SK-N-SH (cell line): Measurements from ENCODE around the gene PDE4D. TPM values are rescaled to one million over a fixed set of nuclear protein-coding genes. Genes with fewer than 3 reads are reported as not detected.

Experiments
- CTCF ChIA-PET: fragments of 300-600, 350-600 bp; formaldehyde crosslinking; extraction: SDS; loops from one replicate; lab custom pipeline; 2021; lab: Yijun Ruan, JAX
- POLR2A ChIA-PET: fragments of 350-600 bp; sonication (Branson Sonifier 250); formaldehyde crosslinking; extraction: SDS; loops from one replicate; lab custom pipeline; 2020; ENCODE audit warnings: antibody characterized with exemption, inconsistent platforms; lab: Yijun Ruan, JAX
- DNase-seq: peaks from one replicate; pipeline ENCODE4 v3.0.0; 2012
- H2AFZ ChIP-seq: fragments of 200-600 bp; sonication (generic); 2 replicates; pipeline ENCODE4 v1.8.1; 2016; ENCODE audit warnings: antibody characterized with exemption, mild to moderate bottlenecking, low read depth
- H3F3A ChIP-seq: fragments of 200-600 bp; sonication (generic); replicated peaks from 2 replicates; pipeline ENCODE3; 2016; ENCODE audit warnings: antibody characterized with exemption, mild to moderate bottlenecking; ENCODE audit not compliant: insufficient read depth
- H3K27ac ChIP-seq, 2 experiments: fragments of 200-500 bp in 1 of 2; fragments of 200-600 bp in 1 of 2; sonication (Bioruptor generic) in 1 of 2; sonication (generic), shearing (Covaris generic) in 1 of 2; 2 replicates each; pipeline versions ENCODE4 v1.5.1 to v1.6.1; 2014 to 2016; ENCODE audit warnings: low read depth in 2 of 2, inconsistent platforms in 1 of 2, low read length in 1 of 2, mild to moderate bottlenecking in 1 of 2, mixed read lengths in 1 of 2
- H3K27me3 ChIP-seq: fragments of 200-600 bp; sonication (generic), shearing (Covaris generic); 2 replicates; pipeline ENCODE4 v1.6.1; 2016; ENCODE audit warnings: mixed run types; ENCODE audit not compliant: insufficient read depth
- H3K36me3 ChIP-seq, 2 experiments: fragments of 200-500 bp in 1 of 2; fragments of 200-600 bp in 1 of 2; sonication (Bioruptor generic) in 1 of 2; sonication (generic) in 1 of 2; replicated peaks in 1 of 2; 2 replicates each; pipeline versions ENCODE3 to v1.5.1; 2014 to 2016; ENCODE audit warnings: low read length in 1 of 2, mild to moderate bottlenecking in 1 of 2; ENCODE audit not compliant: insufficient read depth in 2 of 2, control insufficient read depth in 1 of 2
- H3K4me1 ChIP-seq, 2 experiments: fragments of 200-500 bp in 1 of 2; fragments of 200-600 bp in 1 of 2; sonication (Bioruptor generic) in 1 of 2; sonication (generic), shearing (Covaris generic) in 1 of 2; 2 replicates each; pipeline versions ENCODE4 v1.5.1 to v1.6.1; 2014 to 2016; ENCODE audit warnings: low read depth in 1 of 2, low read length in 1 of 2, mixed run types in 1 of 2; ENCODE audit not compliant: insufficient read depth in 2 of 2, control insufficient read depth in 1 of 2
- H3K4me2 ChIP-seq: fragments of 200-600 bp; sonication (generic), shearing (Covaris generic); 2 replicates; pipeline ENCODE4 v1.6.1; 2017; ENCODE audit warnings: mixed run types
- H3K4me3 ChIP-seq, 2 experiments: fragments of 200-500 bp in 1 of 2; fragments of 200-600 bp in 1 of 2; sonication (Bioruptor generic) in 1 of 2; sonication (generic), shearing (Covaris generic) in 1 of 2; 2 replicates each; pipeline versions ENCODE4 v1.5.1 to v1.8.1; 2014 to 2016; ENCODE audit warnings: low read depth in 2 of 2, inconsistent platforms in 1 of 2, low read length in 1 of 2, mild to moderate bottlenecking in 1 of 2, mixed read lengths in 1 of 2, moderate library complexity in 1 of 2
- H3K79me2 ChIP-seq: fragments of 200-600 bp; sonication (generic); 2 replicates; pipeline ENCODE4 v1.8.1; 2017; ENCODE audit warnings: mild to moderate bottlenecking; ENCODE audit not compliant: insufficient read depth
- H3K9ac ChIP-seq: fragments of 200-600 bp; sonication (generic); 2 replicates; pipeline ENCODE4 v1.6.1; 2017; ENCODE audit warnings: mixed run types
- H3K9me2 ChIP-seq: fragments of 200-600 bp; sonication (generic); 2 replicates; pipeline ENCODE4 v1.6.1; 2017; ENCODE audit warnings: mixed run types
- H3K9me3 ChIP-seq: fragments of 200-600 bp; sonication (generic); 2 replicates; pipeline ENCODE4 v1.6.1; 2017; ENCODE audit warnings: mixed run types, mild to moderate bottlenecking, moderate library complexity
- H4K20me1 ChIP-seq: fragments of 200-600 bp; sonication (generic); 2 replicates; pipeline ENCODE4 v1.6.1; 2017; ENCODE audit warnings: mild to moderate bottlenecking, mixed run types; ENCODE audit not compliant: insufficient read depth
- ELF1 ChIP-seq: IDR thresholded peaks from 2 replicates; pipeline ENCODE4 v1.4.0; 2012
- EZH2phosphoT487 ChIP-seq: fragments of 200-600 bp; sonication (generic); IDR thresholded peaks from 2 replicates; pipeline ENCODE4 v1.6.1; 2017; ENCODE audit warnings: low read depth, mixed run types, mild to moderate bottlenecking, antibody characterized with exemption, moderate library complexity, borderline replicate concordance
- FOSL2 ChIP-seq: IDR thresholded peaks from 2 replicates; pipeline ENCODE4 v1.4.0; 2012; ENCODE audit warnings: low read depth, mild to moderate bottlenecking, moderate library complexity, borderline replicate concordance
- FOXJ3 ChIP-seq: sonication (generic); formaldehyde crosslinking; IDR thresholded peaks from 2 replicates; pipeline ENCODE4 v1.5.1; 2020; ENCODE audit warnings: mild to moderate bottlenecking, missing genetic modification reagents
- FOXM1 ChIP-seq: IDR thresholded peaks from 2 replicates; pipeline ENCODE4 v1.4.0; 2012; ENCODE audit warnings: low read depth, mild to moderate bottlenecking
- GABPA ChIP-seq: IDR thresholded peaks from 2 replicates; pipeline ENCODE4 v1.4.0; 2012; ENCODE audit warnings: low read depth, mild to moderate bottlenecking
- GATA2 ChIP-seq: sonication (generic); formaldehyde crosslinking; IDR thresholded peaks from 2 replicates; pipeline ENCODE4 v1.5.0; 2020; ENCODE audit warnings: mild to moderate bottlenecking, missing genetic modification reagents
- JUND ChIP-seq: IDR thresholded peaks from 2 replicates; pipeline ENCODE4 v1.4.0; 2012
- MXI1 ChIP-seq: IDR thresholded peaks from 2 replicates; pipeline ENCODE4 v1.6.1; 2012; ENCODE audit warnings: mild to moderate bottlenecking, low read depth, low read length, improper control_type of control experiment
- RCOR1 ChIP-seq: fragments of 150-350 bp; IDR thresholded peaks from 2 replicates; pipeline ENCODE4 v1.6.1; 2017; ENCODE audit warnings: antibody characterized with exemption, low read length
- SIN3A ChIP-seq: IDR thresholded peaks from 2 replicates; pipeline ENCODE4 v1.6.1; 2012; ENCODE audit warnings: low read depth, mild to moderate bottlenecking, low read length, moderate library complexity, borderline replicate concordance
- SMC3 ChIP-seq: IDR thresholded peaks from 2 replicates; pipeline ENCODE4 v1.6.1; 2012; ENCODE audit warnings: low read depth, low read length, improper control_type of control experiment
- TAF1 ChIP-seq: IDR thresholded peaks from 2 replicates; pipeline ENCODE4 v1.6.1; 2012; ENCODE audit warnings: low read depth, mild to moderate bottlenecking, low read length, moderate library complexity, borderline replicate concordance
- TCF12 ChIP-seq: IDR thresholded peaks from 2 replicates; pipeline ENCODE4 v1.4.0; 2012
- YY1 ChIP-seq: IDR thresholded peaks from 2 replicates; pipeline ENCODE4 v1.4.0; 2012; ENCODE audit warnings: low read depth, mild to moderate bottlenecking
- WGBS: methylation state at CpG from one replicate; pipeline ENCODE4 v1.1.6; 2017; ENCODE audit warnings: low lambda C conversion rate; 5-methylcytosine and 5-hydroxymethylcytosine counted together
- polyA plus RNA-seq, 3 experiments: library from polyadenylated mRNA; depleted of rRNA; stranded (reverse); fragments of >200 nt; gene quantifications; 2 replicates each; pipeline ENCODE4 v1.2.3, GENCODE V29; 2012
- TF ChIP-seq, protein P1 (sequence below): fragments of 150-350 bp; IDR thresholded peaks from 2 replicates; pipeline ENCODE4 v1.6.1; 2016; ENCODE audit warnings: mild to moderate bottlenecking, low read depth, low read length
- TF ChIP-seq, protein P2 (sequence below): IDR thresholded peaks from 2 replicates; pipeline ENCODE4; 2012
- TF ChIP-seq, protein P3 (sequence below): IDR thresholded peaks from 2 replicates; pipeline ENCODE4 v1.6.1; 2012; ENCODE audit warnings: mild to moderate bottlenecking, low read depth, low read length, moderate library complexity
- TF ChIP-seq, protein P4 (sequence below): IDR thresholded peaks from 2 replicates; pipeline ENCODE4 v1.4.0; 2012; ENCODE audit warnings: low read depth, borderline replicate concordance
- TF ChIP-seq, protein P5 (sequence below): IDR thresholded peaks from 2 replicates; pipeline ENCODE4 v1.4.0; 2012; ENCODE audit warnings: low read depth

Gene PDE4D
- polyA plus RNA-seq, 1 of the 3 experiments (the other 2 are of a cell fraction) = 2.4 TPM

DNA sequence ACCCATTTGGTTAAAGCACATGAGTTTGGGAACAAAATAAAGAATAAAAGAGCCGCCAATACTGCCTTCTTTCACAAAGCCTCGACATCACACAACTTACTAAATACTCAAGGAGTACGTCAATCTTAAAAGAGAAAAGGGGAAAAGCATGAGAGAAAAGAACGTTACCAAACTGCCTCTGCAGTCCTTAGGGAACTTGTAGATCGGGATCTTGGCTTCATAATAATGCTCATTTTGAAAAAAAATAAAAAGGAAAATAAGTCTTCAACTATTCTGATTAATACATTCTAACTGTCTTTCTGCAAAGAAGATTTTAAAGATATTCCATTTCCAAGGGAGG, 618.4 kb downstream of the PDE4D start:
- no peak overlapping the region for H3K4me3 ChIP-seq
- POLR2A ChIA-PET = no interaction called here

More for the DNA sequence above, 618.4 kb downstream of the PDE4D start:
- Histone ChIP-seq H3K9me3 (no peaks in the 10 kb centered on the region), H3K4me2 (no peak overlapping the region), H3K4me1 (peaks cover 0 to 2% of the 10 kb centered on the region in 2 experiments; a peak in 1 of 4 replicates), H3K79me2 (no peaks in the 10 kb centered on the region), H2AFZ (no peak overlapping the region), H3K27me3 (no peaks in the 10 kb centered on the region), H3K9me2 (no peaks in the 10 kb centered on the region), H3K36me3 (no peaks in the 10 kb centered on the region), H4K20me1 (no peaks in the 10 kb centered on the region), H3K27ac (no peak overlapping the region), H3F3A (no peaks in the 10 kb centered on the region), H3K9ac (no peak overlapping the region)
- DNase-seq = no peak
- TF ChIP-seq RCOR1 (no peak), MXI1 (no peak), TCF12 (no peak), GABPA (no peak), FOSL2 (no peak), SMC3 (no peak), FOXJ3 (CRISPR knock-in tag) (no peak), EZH2phosphoT487 (no peak), TAF1 (no peak), ELF1 (no peak), SIN3A (no peak), GATA2 (CRISPR knock-in tag) (no peak), YY1 (no peak), FOXM1 (no peak), JUND (no peak)
- TF ChIP-seq, protein P1, sequence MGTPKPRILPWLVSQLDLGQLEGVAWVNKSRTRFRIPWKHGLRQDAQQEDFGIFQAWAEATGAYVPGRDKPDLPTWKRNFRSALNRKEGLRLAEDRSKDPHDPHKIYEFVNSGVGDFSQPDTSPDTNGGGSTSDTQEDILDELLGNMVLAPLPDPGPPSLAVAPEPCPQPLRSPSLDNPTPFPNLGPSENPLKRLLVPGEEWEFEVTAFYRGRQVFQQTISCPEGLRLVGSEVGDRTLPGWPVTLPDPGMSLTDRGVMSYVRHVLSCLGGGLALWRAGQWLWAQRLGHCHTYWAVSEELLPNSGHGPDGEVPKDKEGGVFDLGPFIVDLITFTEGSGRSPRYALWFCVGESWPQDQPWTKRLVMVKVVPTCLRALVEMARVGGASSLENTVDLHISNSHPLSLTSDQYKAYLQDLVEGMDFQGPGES = no peak
- TF ChIP-seq, protein P2, sequence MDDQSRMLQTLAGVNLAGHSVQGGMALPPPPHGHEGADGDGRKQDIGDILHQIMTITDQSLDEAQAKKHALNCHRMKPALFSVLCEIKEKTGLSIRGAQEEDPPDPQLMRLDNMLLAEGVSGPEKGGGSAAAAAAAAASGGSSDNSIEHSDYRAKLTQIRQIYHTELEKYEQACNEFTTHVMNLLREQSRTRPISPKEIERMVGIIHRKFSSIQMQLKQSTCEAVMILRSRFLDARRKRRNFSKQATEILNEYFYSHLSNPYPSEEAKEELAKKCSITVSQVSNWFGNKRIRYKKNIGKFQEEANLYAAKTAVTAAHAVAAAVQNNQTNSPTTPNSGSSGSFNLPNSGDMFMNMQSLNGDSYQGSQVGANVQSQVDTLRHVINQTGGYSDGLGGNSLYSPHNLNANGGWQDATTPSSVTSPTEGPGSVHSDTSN = no peak
- TF ChIP-seq, protein P3, sequence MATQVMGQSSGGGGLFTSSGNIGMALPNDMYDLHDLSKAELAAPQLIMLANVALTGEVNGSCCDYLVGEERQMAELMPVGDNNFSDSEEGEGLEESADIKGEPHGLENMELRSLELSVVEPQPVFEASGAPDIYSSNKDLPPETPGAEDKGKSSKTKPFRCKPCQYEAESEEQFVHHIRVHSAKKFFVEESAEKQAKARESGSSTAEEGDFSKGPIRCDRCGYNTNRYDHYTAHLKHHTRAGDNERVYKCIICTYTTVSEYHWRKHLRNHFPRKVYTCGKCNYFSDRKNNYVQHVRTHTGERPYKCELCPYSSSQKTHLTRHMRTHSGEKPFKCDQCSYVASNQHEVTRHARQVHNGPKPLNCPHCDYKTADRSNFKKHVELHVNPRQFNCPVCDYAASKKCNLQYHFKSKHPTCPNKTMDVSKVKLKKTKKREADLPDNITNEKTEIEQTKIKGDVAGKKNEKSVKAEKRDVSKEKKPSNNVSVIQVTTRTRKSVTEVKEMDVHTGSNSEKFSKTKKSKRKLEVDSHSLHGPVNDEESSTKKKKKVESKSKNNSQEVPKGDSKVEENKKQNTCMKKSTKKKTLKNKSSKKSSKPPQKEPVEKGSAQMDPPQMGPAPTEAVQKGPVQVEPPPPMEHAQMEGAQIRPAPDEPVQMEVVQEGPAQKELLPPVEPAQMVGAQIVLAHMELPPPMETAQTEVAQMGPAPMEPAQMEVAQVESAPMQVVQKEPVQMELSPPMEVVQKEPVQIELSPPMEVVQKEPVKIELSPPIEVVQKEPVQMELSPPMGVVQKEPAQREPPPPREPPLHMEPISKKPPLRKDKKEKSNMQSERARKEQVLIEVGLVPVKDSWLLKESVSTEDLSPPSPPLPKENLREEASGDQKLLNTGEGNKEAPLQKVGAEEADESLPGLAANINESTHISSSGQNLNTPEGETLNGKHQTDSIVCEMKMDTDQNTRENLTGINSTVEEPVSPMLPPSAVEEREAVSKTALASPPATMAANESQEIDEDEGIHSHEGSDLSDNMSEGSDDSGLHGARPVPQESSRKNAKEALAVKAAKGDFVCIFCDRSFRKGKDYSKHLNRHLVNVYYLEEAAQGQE = no peak
- TF ChIP-seq, protein P4, sequence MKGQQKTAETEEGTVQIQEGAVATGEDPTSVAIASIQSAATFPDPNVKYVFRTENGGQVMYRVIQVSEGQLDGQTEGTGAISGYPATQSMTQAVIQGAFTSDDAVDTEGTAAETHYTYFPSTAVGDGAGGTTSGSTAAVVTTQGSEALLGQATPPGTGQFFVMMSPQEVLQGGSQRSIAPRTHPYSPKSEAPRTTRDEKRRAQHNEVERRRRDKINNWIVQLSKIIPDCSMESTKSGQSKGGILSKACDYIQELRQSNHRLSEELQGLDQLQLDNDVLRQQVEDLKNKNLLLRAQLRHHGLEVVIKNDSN = no peak
- TF ChIP-seq, protein P5, sequence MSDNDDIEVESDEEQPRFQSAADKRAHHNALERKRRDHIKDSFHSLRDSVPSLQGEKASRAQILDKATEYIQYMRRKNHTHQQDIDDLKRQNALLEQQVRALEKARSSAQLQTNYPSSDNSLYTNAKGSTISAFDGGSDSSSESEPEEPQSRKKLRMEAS = no peak
- CTCF ChIA-PET = no interaction called here
- 70% methylated on average over 5 of the region's 5 CpGs for WGBS
